ENCODE results near the gene TSPAN1. TPM values are rescaled to one million over a fixed set of nuclear protein-coding genes. Genes with fewer than 3 reads are reported as not detected.

TSPAN1 gene
- total and polyA plus RNA-seq, 2 of the 13 experiments (the other 11 are each of a cell fraction or from before 2014, with no cell fraction given): 1.7 to 2.9 TPM

DNA sequence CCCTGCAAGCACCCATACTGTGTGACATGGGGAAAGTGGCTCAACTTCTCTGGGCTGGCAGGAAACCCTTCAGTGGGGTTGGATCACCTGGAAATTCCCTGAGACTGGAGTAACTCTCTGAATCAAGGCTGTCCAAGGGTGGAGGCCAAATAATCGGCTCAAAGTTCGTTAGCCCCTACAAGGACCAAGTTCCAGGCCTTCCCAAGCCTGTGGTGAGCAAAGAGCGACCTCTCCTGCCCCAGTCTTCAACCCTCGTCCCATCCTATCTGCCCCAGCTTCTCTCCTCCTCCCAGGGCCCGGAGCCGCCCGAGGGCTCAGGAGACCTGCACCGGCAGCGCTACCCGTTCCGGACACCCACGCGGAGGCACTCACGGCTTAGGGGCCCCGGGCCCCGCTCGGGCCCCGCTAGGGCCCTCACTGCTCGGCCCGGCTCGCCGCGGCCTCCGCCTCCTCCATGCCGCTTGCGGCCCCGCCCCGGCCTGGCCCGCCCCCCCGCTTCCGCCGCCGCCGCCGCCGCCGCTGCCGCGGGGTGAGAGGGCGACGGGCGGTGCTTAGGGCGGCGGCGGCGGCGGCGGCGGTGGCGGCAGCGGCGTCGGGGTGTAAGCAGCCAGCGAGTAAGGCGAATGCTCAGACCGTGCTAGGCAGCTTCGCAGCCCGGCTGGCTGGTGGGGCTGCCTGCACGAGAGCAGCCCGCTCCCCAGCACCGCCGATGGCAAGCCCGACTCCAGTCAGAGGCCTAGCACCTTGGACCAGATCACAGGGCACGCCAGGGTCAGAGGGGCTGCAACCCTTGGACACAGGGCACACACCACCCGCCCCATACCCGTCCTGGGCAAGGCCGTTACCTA is 23.3 kb downstream of the TSPAN1 start, which contains the start of gene POMGNT1 (continued):
- 0 out of 2 replicates have a peak, but pooled peaks have one; percentile 23 for TF ChIP-seq ZBTB7A (CRISPR knock-in tag; IDR thresholded peaks at IDR 0.05)
- peak; percentile 38; the same call in 1 of the 2 replicates for TF ChIP-seq ISL2 (CRISPR knock-in tag; IDR thresholded peaks at IDR 0.05)
- no peak for TF ChIP-seq NFATC3 (CRISPR knock-in tag; IDR thresholded peaks at IDR 0.05)
- TF ChIP-seq GLI4 (CRISPR knock-in tag; IDR thresholded peaks at IDR 0.05; ENCODE audit: borderline replicate concordance): no peak
- TF ChIP-seq HNF4G (IDR thresholded peaks at IDR 0.05; ENCODE audit: borderline replicate concordance, low read depth, low read length): peak; percentile 88
- peak; percentile 58; the same call in 1 of the 2 replicates for TF ChIP-seq HNF4G (CRISPR knock-in tag; IDR thresholded peaks at IDR 0.05; ENCODE audit: borderline replicate concordance, low read depth)
- TF ChIP-seq ZNF788 (CRISPR knock-in tag; IDR thresholded peaks at IDR 0.05; ENCODE audit: borderline replicate concordance): no peak; the same call in 1 of the 2 replicates
- no peak for TF ChIP-seq PLRG1 (conservative IDR thresholded peaks at IDR 0.05)
- no peak for TF ChIP-seq NFYB (CRISPR knock-in tag; IDR thresholded peaks at IDR 0.05)
- TF ChIP-seq FOXO1 (CRISPR knock-in tag; IDR thresholded peaks at IDR 0.05): 0 out of 2 replicates have a peak, but pooled peaks have one; percentile 14
- no peak for TF ChIP-seq DNMT1 (CRISPR knock-in tag; IDR thresholded peaks at IDR 0.05)
- TF ChIP-seq ZNF639 (CRISPR knock-in tag; conservative IDR thresholded peaks at IDR 0.05): no peak
- TF ChIP-seq, protein P1, sequence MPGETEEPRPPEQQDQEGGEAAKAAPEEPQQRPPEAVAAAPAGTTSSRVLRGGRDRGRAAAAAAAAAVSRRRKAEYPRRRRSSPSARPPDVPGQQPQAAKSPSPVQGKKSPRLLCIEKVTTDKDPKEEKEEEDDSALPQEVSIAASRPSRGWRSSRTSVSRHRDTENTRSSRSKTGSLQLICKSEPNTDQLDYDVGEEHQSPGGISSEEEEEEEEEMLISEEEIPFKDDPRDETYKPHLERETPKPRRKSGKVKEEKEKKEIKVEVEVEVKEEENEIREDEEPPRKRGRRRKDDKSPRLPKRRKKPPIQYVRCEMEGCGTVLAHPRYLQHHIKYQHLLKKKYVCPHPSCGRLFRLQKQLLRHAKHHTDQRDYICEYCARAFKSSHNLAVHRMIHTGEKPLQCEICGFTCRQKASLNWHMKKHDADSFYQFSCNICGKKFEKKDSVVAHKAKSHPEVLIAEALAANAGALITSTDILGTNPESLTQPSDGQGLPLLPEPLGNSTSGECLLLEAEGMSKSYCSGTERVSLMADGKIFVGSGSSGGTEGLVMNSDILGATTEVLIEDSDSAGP (CRISPR knock-in tag; IDR thresholded peaks at IDR 0.05; ENCODE audit: borderline replicate concordance): peak; percentile 52; the same call in 1 of the 2 replicates
- TF ChIP-seq ZNF713 (CRISPR knock-in tag; IDR thresholded peaks at IDR 0.05): no peak
- peak; percentile 44; the same call in 1 of the 2 replicates for TF ChIP-seq THAP9 (CRISPR knock-in tag; IDR thresholded peaks at IDR 0.05; ENCODE audit: borderline replicate concordance)
- no peak for TF ChIP-seq AKAP8 (CRISPR knock-in tag; IDR thresholded peaks at IDR 0.05)
- TF ChIP-seq, protein P2, sequence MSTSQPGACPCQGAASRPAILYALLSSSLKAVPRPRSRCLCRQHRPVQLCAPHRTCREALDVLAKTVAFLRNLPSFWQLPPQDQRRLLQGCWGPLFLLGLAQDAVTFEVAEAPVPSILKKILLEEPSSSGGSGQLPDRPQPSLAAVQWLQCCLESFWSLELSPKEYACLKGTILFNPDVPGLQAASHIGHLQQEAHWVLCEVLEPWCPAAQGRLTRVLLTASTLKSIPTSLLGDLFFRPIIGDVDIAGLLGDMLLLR (CRISPR knock-in tag; IDR thresholded peaks at IDR 0.05): 0 out of 2 replicates have a peak, but pooled peaks have one; percentile 15
- TF ChIP-seq SMAD3 (CRISPR knock-in tag; IDR thresholded peaks at IDR 0.05): no peak
- TF ChIP-seq BRD4 (CRISPR knock-in tag; IDR thresholded peaks at IDR 0.05): 0 out of 2 replicates have a peak, but pooled peaks have one; percentile 23
- no peak for TF ChIP-seq ZNF232 (CRISPR knock-in tag; IDR thresholded peaks at IDR 0.05; ENCODE audit: borderline replicate concordance)
- peak; percentile 68; the same call in 1 of the 2 replicates for TF ChIP-seq YEATS4 (CRISPR knock-in tag; IDR thresholded peaks at IDR 0.05; ENCODE audit: borderline replicate concordance)

Measured in HepG2 (cell line).